K562 (cell line): ENCODE measurements around the gene MRPL11. TPM values are rescaled to one million over a fixed set of nuclear protein-coding genes. Genes with fewer than 3 reads are reported as not detected.

Experiments used
- EZH2 ChIP-seq: IDR thresholded peaks from 2 replicates; pipeline ENCODE4 v1.6.1; 2012; ENCODE audit warnings: low read depth, mild to moderate bottlenecking, inconsistent platforms, low read length, borderline replicate concordance
- FOXM1 ChIP-seq, 2 experiments: fragments of 450-650 bp in 1 of 2; sonication (generic) in 1 of 2; formaldehyde crosslinking in 1 of 2; IDR thresholded peaks; 2 replicates each; pipeline versions ENCODE4 v1.6.1 to v1.9.0; 2017 to 2022; ENCODE audit warnings: low read depth in 2 of 2, mild to moderate bottlenecking in 2 of 2, missing genetic modification reagents in 1 of 2, moderate library complexity in 1 of 2
- GTF2F1 ChIP-seq: IDR thresholded peaks from 2 replicates; pipeline ENCODE4 v1.6.1; 2011; ENCODE audit warnings: low read depth, low read length, improper control_type of control experiment
- PTTG1 ChIP-seq: fragments of 450-650 bp; IDR thresholded peaks from 2 replicates; pipeline ENCODE4 v1.6.1; 2016; ENCODE audit warnings: low read depth, mild to moderate bottlenecking, missing genetic modification characterization, missing compliant biosample characterization
- SIX5 ChIP-seq, 2 experiments: IDR thresholded peaks; 2 replicates each; pipeline ENCODE4 v1.6.1; 2011; ENCODE audit warnings: low read length in 2 of 2, borderline replicate concordance in 1 of 2, low read depth in 1 of 2, mild to moderate bottlenecking in 1 of 2, moderate library complexity in 1 of 2; ENCODE audit not compliant: insufficient read depth in 1 of 2
- VEZF1 ChIP-seq: fragments of 200-800 bp; sonication (Bioruptor generic); IDR thresholded peaks from 2 replicates; pipeline ENCODE4 v1.6.1; 2017; ENCODE audit warnings: missing genetic modification characterization, missing compliant biosample characterization
- ZBTB40 ChIP-seq, 2 experiments: fragments of 450-650 bp in 1 of 2; sonication (generic) in 1 of 2; formaldehyde crosslinking in 1 of 2; IDR thresholded peaks; 2 replicates each; pipeline versions ENCODE4 v1.7.1 to v1.9.0; 2016 to 2022; ENCODE audit warnings: inconsistent platforms in 1 of 2, mild to moderate bottlenecking in 1 of 2, missing genetic modification reagents in 1 of 2
- ZNF398 ChIP-seq: fragments of 250-450 bp; sonication (Bioruptor Pico); IDR thresholded peaks from 2 replicates; pipeline ENCODE4 v1.8.0; 2021; ENCODE audit warnings: moderate library complexity, mild to moderate bottlenecking, inconsistent platforms
- ZNF740 ChIP-seq, 3 experiments: fragments of 200-800 bp in 1 of 3; sonication (Bioruptor generic) in 1 of 3; sonication (generic) in 1 of 3; formaldehyde crosslinking in 1 of 3; IDR thresholded peaks; 2 replicates each; pipeline versions ENCODE4 v1.6.1 to v1.8.0; 2016 to 2022; ENCODE audit warnings: mild to moderate bottlenecking in 2 of 3, missing compliant biosample characterization in 2 of 3, missing genetic modification characterization in 2 of 3, missing genetic modification reagents in 1 of 3
- polyA plus RNA-seq, 8 experiments: library from polyadenylated mRNA; depleted of rRNA in 4 of 8; stranded (reverse) in 5 of 8; unstranded in 3 of 8; fragments of >200 nt; fragmentation: Nextera tagmentation in 2 of 8; fragmentation: Illumina TruSeq in 1 of 8; extraction: Ambion mirVana in 2 of 8; extraction: Trizol in 1 of 8; gene quantifications; 2 replicates each; pipeline versions ENCODE4 v1.2.1 to v1.2.3, GENCODE V29; 2011 to 2014; ENCODE audit warnings: inconsistent platforms in 1 of 8, missing spikeins in 1 of 8
- total RNA-seq, 7 experiments: library from RNA; depleted of rRNA in 6 of 7; stranded (reverse); fragments of >200 nt in 6 of 7; fragmentation: Illumina TruSeq in 2 of 7; extraction: Trizol in 2 of 7; gene quantifications; 2 replicates each; pipeline versions ENCODE4 v1.2.1 to v1.2.3, GENCODE V29; 2011 to 2021; ENCODE audit warnings: low replicate concordance in 1 of 7

The MRPL11 gene
- total and polyA plus RNA-seq, 9 of the 15 experiments (the other 6 are each of a cell fraction or from before 2014, with no cell fraction given) = 33.0 to 173 (median 91.9) TPM

- TF ChIP-seq ZNF398 (no peak), GTF2F1 (no peak), VEZF1 (CRISPR knock-in tag) (no peak; the same call in 1 of the 2 replicates), EZH2 (no peak), PTTG1 (tag) (no peak), SIX5 (IDR thresholded peaks at IDR 0.05; ENCODE audit: borderline replicate concordance in 1 of 2, insufficient read depth in 1 of 2, low read depth in 1 of 2, low read length in 2 of 2) (no peak), FOXM1 (IDR thresholded peaks at IDR 0.05; ENCODE audit: low read depth) (0 out of 2 replicates have a peak, but pooled peaks have one; percentile 14), FOXM1 (CRISPR knock-in tag; IDR thresholded peaks at IDR 0.05; ENCODE audit: low read depth) (no peak), ZBTB40 (IDR thresholded peaks at IDR 0.05) (no peak), ZBTB40 (CRISPR knock-in tag; IDR thresholded peaks at IDR 0.05) (no peak), ZNF740 (CRISPR knock-in tag; IDR thresholded peaks at IDR 0.05) (no peak), ZNF740 (tag; IDR thresholded peaks at IDR 0.05) (no peak)
These were observed 52.2 kb downstream of the MRPL11 start (continued) for GRCh38 chr11:66386171-66387069.
